GM19452 (cell line): ENCODE measurements around the gene GOLGB1.

ENCODE experiments used
- ATAC-seq: cut with Tn5 transposase; IDR thresholded peaks from one replicate; pipeline ENCODE4 v1.9.1; 2021; ENCODE audit not compliant: unreplicated experiment

Gene GOLGB1

GRCh38 chr3:121645054-121645453 is 104.5 kb downstream of the GOLGB1 start:
- no peak for ATAC-seq

- no peak for ATAC-seq
These were observed 106.8 kb downstream of the GOLGB1 start for GRCh38 chr3:121642601-121643314.

- ATAC-seq: no peak
These were observed 108.4 kb downstream of the GOLGB1 start for GRCh38 chr3:121641127-121641526.

GRCh38 chr3:121637922-121638321 is 111.6 kb downstream of the GOLGB1 start:
- ATAC-seq: no peak

- no peak for ATAC-seq
These were observed 119.2 kb downstream of the GOLGB1 start for GRCh38 chr3:121630355-121630754.

- no peak for ATAC-seq
These were observed 119.9 kb downstream of the GOLGB1 start for GRCh38 chr3:121629601-121630000.

GRCh38 chr3:121627622-121628021 is 121.9 kb downstream of the GOLGB1 start:
- no peak for ATAC-seq

- no peak for ATAC-seq
These were observed 122.3 kb downstream of the GOLGB1 start for GRCh38 chr3:121627211-121627610.

- ATAC-seq: no peak
These were observed 123.0 kb downstream of the GOLGB1 start for GRCh38 chr3:121626495-121626894.

- no peak for ATAC-seq
These were observed 125.2 kb downstream of the GOLGB1 start for GRCh38 chr3:121624147-121624899.

- ATAC-seq: no peak
These were observed 128.1 kb downstream of the GOLGB1 start for GRCh38 chr3:121621491-121621890.

GRCh38 chr3:121619691-121620090 is 129.8 kb downstream of the GOLGB1 start:
- no peak for ATAC-seq
